Muscle of arm (tissue), 12 donors: ENCODE data around the gene ITGAL. TPM values are rescaled to one million over a fixed set of nuclear protein-coding genes. Genes with fewer than 3 reads are reported as not detected.

Source experiments
- DNase-seq: peaks from one replicate; pipeline ENCODE4 v3.0.0-alpha.2; 2013
- polyA plus RNA-seq, 12 donors: library from polyadenylated mRNA; unstranded; fragments of 120-200 nt; gene quantifications; one replicate each; pipeline ENCODE4 v1.2.1, GENCODE V29; 2013; ENCODE audit not compliant: insufficient read length in 12 of 12

The ITGAL gene
- polyA plus RNA-seq, 12 donors = 1.2 to 11.1 (median 2.5) TPM; not detected in 2

- DNase-seq = no peak
These were observed 94.8 kb downstream of the ITGAL start for GRCh38 chr16:30567160-30567990.

- DNase-seq = no peak
These were observed 95.6 kb downstream of the ITGAL start for GRCh38 chr16:30567991-30568638.

GRCh38 chr16:30569281-30569680 lies 96.7 kb downstream of the ITGAL start:
- no peak for DNase-seq

- no peak for DNase-seq
These were observed 97.4 kb downstream of the ITGAL start for GRCh38 chr16:30569746-30570635.

- DNase-seq = peak; percentile 55
These were observed 98.3 kb downstream of the ITGAL start for GRCh38 chr16:30570636-30571444.

GRCh38 chr16:30571445-30572322 lies 99.1 kb downstream of the ITGAL start, which contains the start of gene ZNF688:
Gene ZNF688, minus strand, starts transcription at chr16:30571714. Its CDS starts 85 bp downstream, at chr16:30571629.
- peak; percentile 97 for DNase-seq

Other genes starting within 250 kb of the ITGAL start
- 10 to 100 TPM in 5 of 12 donors, 1 to 10 TPM in 3, under 1 TPM in 2, not detected in 2; 0.24 to 22.5 (median 10.1) TPM for gene NPIPB13, start 224.3 kb upstream of the ITGAL start, polyA plus RNA-seq
- gene CD2BP2, start 117.4 kb upstream of the ITGAL start, polyA plus RNA-seq = 10 to 100 TPM in 11 of 12 donors, not detected in 1; 26.8 to 87.9 (median 33.5) TPM
- gene TBC1D10B, start 102.2 kb upstream of the ITGAL start, polyA plus RNA-seq = 10 to 100 TPM in 11 of 12 donors, not detected in 1; 24.1 to 52.0 (median 28.0) TPM
- 1,000 to 10,000 TPM; 2,830 to 9,967 (median 7,161) TPM for gene MYL11, start 97.9 kb upstream of the ITGAL start, polyA plus RNA-seq
- 1 to 10 TPM in 11 of 12 donors, not detected in 1; 1.3 to 7.2 (median 2.6) TPM for gene SEPTIN1, start 90.2 kb upstream of the ITGAL start, polyA plus RNA-seq
- gene ZNF48, start 77.3 kb upstream of the ITGAL start, polyA plus RNA-seq = 10 to 100 TPM in 1 of 12 donors, 1 to 10 TPM in 10, not detected in 1; 4.6 to 26.2 (median 6.2) TPM
- 1 to 10 TPM in 10 of 12 donors, not detected in 2; 2.9 to 5.7 (median 4.4) TPM for gene ZNF771, start 65.1 kb upstream of the ITGAL start, polyA plus RNA-seq
- gene DCTPP1, start 42.7 kb upstream of the ITGAL start, polyA plus RNA-seq = 10 to 100 TPM in 11 of 12 donors, not detected in 1; 20.0 to 42.3 (median 25.0) TPM
- 10 to 100 TPM in 11 of 12 donors, not detected in 1; 12.6 to 32.9 (median 15.5) TPM for gene SEPHS2, start 26.9 kb upstream of the ITGAL start, polyA plus RNA-seq
- gene ZNF768, start 53.8 kb downstream of the ITGAL start, polyA plus RNA-seq = 10 to 100 TPM in 11 of 12 donors, not detected in 1; 19.9 to 32.9 (median 25.7) TPM
- gene ZNF747, start 62.1 kb downstream of the ITGAL start, polyA plus RNA-seq = 1 to 10 TPM in 11 of 12 donors, not detected in 1; 5.6 to 7.8 (median 6.5) TPM
- 10 to 100 TPM in 1 of 12 donors, 1 to 10 TPM in 10, not detected in 1; 5.4 to 10.2 (median 6.5) TPM for gene ZNF764, start 85.6 kb downstream of the ITGAL start, polyA plus RNA-seq
- gene ZNF688, start 99.0 kb downstream of the ITGAL start, polyA plus RNA-seq = 10 to 100 TPM in 4 of 12 donors, 1 to 10 TPM in 7, not detected in 1; 5.1 to 14.9 (median 8.7) TPM
- gene ZNF785, start 113.0 kb downstream of the ITGAL start, polyA plus RNA-seq = 10 to 100 TPM in 8 of 12 donors, 1 to 10 TPM in 3, not detected in 1; 8.3 to 21.1 (median 11.0) TPM
- gene ZNF689, start 137.6 kb downstream of the ITGAL start, polyA plus RNA-seq = 10 to 100 TPM in 1 of 12 donors, 1 to 10 TPM in 10, not detected in 1; 6.0 to 12.6 (median 7.5) TPM
- gene PRR14, start 178.2 kb downstream of the ITGAL start, polyA plus RNA-seq = 10 to 100 TPM in 11 of 12 donors, not detected in 1; 17.1 to 42.4 (median 20.9) TPM
- 10 to 100 TPM in 11 of 12 donors, not detected in 1; 24.5 to 99.6 (median 32.2) TPM for gene FBRS, start 185.7 kb downstream of the ITGAL start, polyA plus RNA-seq
- gene SRCAP, start 226.4 kb downstream of the ITGAL start, polyA plus RNA-seq = 10 to 100 TPM in 11 of 12 donors, not detected in 1; 18.5 to 46.5 (median 24.1) TPM